Bronchial smooth muscle cell (primary cell): ENCODE results near the gene UNC13D. TPM values are rescaled to one million over a fixed set of nuclear protein-coding genes. Genes with fewer than 3 reads are reported as not detected.

Experiments
- total RNA-seq: library from RNA; depleted of rRNA; stranded (reverse); fragments of >200 nt; gene quantifications from 2 replicates; pipeline ENCODE4 v1.2.1, GENCODE V29; 2014

UNC13D gene
- 1.6 and 2.5 TPM in 2 replicates for total RNA-seq

GRCh38 chr17:75843577-75844529 is at the start of gene UNC13D:
UNC13D (minus strand) TSS chr17:75844404; CDS start chr17:75844337, 67 bp downstream.

DNA sequence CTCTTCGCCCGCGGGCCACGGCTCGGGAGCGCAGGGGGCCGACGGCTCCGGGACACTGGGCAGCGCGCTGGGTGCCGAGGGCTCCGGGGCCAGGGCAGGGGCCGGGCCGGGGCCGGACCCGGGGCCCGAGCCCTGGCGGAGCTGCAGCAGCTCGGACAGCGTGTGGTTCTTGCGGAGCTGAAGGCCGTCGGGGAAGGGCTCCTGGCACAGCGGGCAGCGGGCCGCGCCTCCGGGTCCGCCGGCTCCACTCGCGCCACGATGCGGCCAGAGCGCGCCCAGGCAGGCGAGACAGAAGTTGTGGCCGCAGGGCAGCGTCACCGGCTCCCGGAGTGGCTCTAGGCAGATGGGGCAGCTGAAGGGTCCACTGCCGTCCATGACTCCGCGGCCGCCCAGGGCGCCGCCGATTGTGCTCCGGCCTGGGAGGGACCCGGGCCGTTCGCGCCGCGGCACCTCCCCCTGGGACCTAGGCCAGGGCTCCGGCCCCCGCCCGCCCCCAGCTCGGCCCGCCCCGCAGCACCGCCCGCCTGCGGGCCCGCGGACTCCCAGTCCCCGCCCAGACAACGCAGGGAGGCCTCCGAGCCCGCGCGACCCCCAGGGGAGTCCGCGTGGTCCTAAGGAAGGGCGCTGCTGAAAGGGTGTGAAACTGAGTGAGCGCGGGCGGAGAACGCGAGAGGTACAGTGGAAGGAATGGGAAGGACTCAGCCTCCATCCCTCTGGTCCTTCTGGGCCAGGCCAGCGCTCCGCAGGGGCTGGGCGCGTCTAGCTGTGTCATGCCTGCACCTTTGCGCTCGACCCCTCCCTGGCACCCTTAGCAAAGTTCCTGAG is 34.2 kb upstream of the UNC13D start, which contains the start of gene TRIM47:
Gene TRIM47 (minus strand): TSS at position 408 of the 825 bp plus-strand sequence. CDS start 33 bp downstream, at position 375.

DNA sequence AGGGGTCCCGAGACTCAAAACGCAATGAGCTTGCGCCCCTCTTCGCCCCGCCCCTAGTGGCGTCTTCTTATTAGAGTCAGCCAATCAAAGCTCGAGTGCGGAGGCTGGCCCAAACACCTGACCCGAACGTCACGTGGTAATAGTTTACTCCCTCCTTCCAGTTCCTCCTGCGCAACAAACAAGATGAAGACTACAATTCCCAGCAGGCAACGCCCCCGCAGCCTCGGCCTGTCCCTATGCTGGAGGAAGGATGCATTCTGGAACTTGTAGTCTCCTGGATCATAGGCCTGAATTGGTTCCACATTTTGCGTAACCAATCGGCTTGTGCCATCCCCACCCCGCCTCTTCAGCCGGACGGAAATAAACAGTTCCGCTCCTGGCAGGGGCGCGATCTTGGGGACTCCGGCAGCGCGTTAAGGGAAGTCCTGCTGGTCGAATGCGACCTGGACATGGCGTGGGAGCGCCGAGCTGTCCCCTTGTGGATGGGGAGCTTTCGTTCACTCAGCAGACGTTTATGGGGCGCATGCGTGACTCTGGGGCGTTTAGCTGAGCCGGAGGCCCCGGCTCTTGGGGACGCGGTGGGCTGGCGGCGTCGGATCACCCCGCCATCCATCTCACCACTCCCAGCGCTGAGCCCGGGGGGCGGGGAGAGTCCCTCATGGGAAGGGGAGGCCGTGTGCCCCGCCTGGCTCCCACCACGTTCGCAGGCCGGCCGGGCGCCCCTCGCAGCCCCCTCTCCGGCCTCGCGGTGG is 11.3 kb upstream of the UNC13D start, which contains the start of gene WBP2:
Gene WBP2 (minus strand): TSS at position 26 of the 752 bp plus-strand sequence. CDS start 38 bp downstream, outside the sequence.

GRCh38 chr17:75784473-75785015 is 59.7 kb downstream of the UNC13D start, which contains the start of gene UNK:
UNK (plus strand) TSS chr17:75784806; CDS start chr17:75784881, 75 bp downstream.

Other genes starting within 250 kb of the UNC13D start
- not detected in 2 replicates for gene SMIM5, start 211.0 kb downstream of the UNC13D start, total RNA-seq
- 20.8 and 23.8 TPM in 2 replicates for gene RECQL5, start 177.2 kb downstream of the UNC13D start, total RNA-seq
- 52.6 and 53.8 TPM in 2 replicates for gene SAP30BP, start 177.1 kb downstream of the UNC13D start, total RNA-seq
- under 0.01 and 0.60 TPM in 2 replicates for gene ITGB4, start 122.9 kb downstream of the UNC13D start, total RNA-seq
- 35.4 and 54.4 TPM in 2 replicates for gene GALK1, start 79.2 kb downstream of the UNC13D start, total RNA-seq
- gene UNK, start 59.6 kb downstream of the UNC13D start, total RNA-seq: 11.4 and 12.3 TPM in 2 replicates
- gene WBP2, start 10.9 kb upstream of the UNC13D start, total RNA-seq: 22.7 and 36.3 TPM in 2 replicates
- 8.4 and 23.0 TPM in 2 replicates for gene TRIM47, start 34.2 kb upstream of the UNC13D start, total RNA-seq
- 8.7 and 12.3 TPM in 2 replicates for gene TRIM65, start 52.5 kb upstream of the UNC13D start, total RNA-seq
- 21.5 and 26.8 TPM in 2 replicates for gene MRPL38, start 60.5 kb upstream of the UNC13D start, total RNA-seq
- 9.8 and 16.6 TPM in 2 replicates for gene FBF1, start 96.6 kb upstream of the UNC13D start, total RNA-seq
- 50.6 and 61.0 TPM in 2 replicates for gene ACOX1, start 134.8 kb upstream of the UNC13D start, total RNA-seq
- gene TEN1, start 134.8 kb upstream of the UNC13D start, total RNA-seq: 13.1 and 21.3 TPM in 2 replicates
- 1.4 and 3.0 TPM in 2 replicates for gene CDK3, start 156.5 kb upstream of the UNC13D start, total RNA-seq
- 0.09 and 0.16 TPM in 2 replicates for gene EVPL, start 182.9 kb upstream of the UNC13D start, total RNA-seq
- gene SRP68, start 228.1 kb upstream of the UNC13D start, total RNA-seq: 26.4 and 32.6 TPM in 2 replicates
- not detected in 2 replicates for gene GALR2, start 230.4 kb upstream of the UNC13D start, total RNA-seq
- under 0.01 TPM in 1 of 2 replicates, not detected in the other for gene ZACN, start 234.8 kb upstream of the UNC13D start, total RNA-seq